Hepatocyte (in vitro differentiated cells): ENCODE measurements around the gene TMOD1.

Experiments
- CTCF ChIP-seq: fragments of 200-600 bp; sonication (generic); IDR thresholded peaks from 2 replicates; pipeline ENCODE4 v1.5.1; 2016; ENCODE audit warnings: antibody characterized with exemption, mild to moderate bottlenecking; ENCODE audit not compliant: poor library complexity
- EZH2phosphoT487 ChIP-seq: fragments of 200-600 bp; sonication (generic); IDR thresholded peaks from one replicate; pipeline ENCODE4 v1.6.1; 2018; ENCODE audit warnings: antibody characterized with exemption, mild to moderate bottlenecking, low read depth, moderate library complexity; ENCODE audit not compliant: unreplicated experiment, severe bottlenecking

GRCh38 chr9:97591535-97591934 lies 90.1 kb downstream of the TMOD1 start:
- no peak for TF ChIP-seq EZH2phosphoT487
- TF ChIP-seq CTCF, result no peak
